Stimulated activated CD4-positive, alpha-beta T cell treated with anti-CD3 and anti-CD28 coated beads, Interleukin-2, amount 100 ng/mL, for 48 hours (primary cell): ENCODE data around the gene PRND.
"Not testable (repeated sequence)": the region's sequence is repeated elsewhere in the genome, so short reads cannot be mapped to it uniquely, and the experiment has no call there.

Experiments
- DNase-seq, 2 donors: peaks; one replicate each; pipeline ENCODE4 v3.0.0-alpha.2; 2020

Gene PRND

GRCh38 chr20:4721719-4722118, at the start of gene PRND:
PRND (plus strand) TSS chr20:4721909; CDS start chr20:4724552, 2,643 bp downstream.
- no peak for DNase-seq

GRCh38 chr20:4672948-4673347, 48.8 kb upstream of the PRND start:
- DNase-seq: no peak

DNA sequence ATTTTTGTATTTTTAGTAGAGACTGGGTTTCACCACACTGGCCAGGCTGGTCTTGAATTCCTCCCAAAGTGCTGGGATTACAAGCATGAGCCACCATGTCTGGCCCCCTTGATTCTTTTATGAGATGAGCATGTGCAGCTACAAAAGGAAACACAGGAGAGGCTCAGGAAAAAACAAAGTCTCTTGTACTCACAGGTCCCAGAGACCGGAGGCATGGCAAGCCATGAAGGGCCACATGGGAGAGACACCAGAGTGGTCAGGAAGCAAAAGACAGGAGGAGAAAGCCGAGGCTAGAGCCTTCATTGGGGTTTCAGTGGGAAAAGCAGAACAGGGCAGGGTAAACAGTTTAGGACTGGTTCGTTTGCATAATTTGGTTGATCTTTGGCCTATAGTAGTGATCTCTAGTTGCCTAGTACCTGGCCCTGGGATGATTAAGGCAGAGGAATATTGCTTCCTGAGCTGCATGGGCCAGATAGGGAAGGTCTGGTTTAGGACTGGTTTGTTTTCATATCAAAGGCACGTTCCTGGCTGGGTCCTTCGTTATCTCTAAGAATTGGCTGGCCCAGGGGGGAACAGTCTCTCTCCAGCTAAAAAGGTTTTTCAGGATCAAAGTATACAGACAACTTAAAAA, 48.2 kb upstream of the PRND start:
- no peak for DNase-seq

- no peak for DNase-seq
These were observed 47.0 kb upstream of the PRND start for GRCh38 chr20:4674672-4675071.

DNA sequence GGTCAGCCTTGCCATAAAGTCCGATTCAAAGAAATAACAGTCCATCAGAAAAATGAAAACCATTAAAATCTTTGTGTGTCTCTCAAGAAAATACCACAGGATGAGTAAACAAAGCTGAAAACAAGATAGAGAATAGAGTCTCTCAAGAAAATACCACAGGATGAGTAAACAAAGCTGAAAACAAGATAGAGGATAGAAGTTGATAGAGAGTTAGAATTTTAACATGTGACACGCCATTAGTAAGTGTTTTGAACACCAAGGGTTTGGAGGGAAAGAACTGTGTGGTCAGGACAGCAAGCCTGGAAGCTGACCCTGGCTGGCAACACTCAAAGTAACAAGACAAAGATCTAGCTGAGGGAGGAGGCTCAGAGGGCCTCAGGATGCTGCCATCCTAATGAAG, 43.9 kb upstream of the PRND start:
- no peak for DNase-seq

DNA sequence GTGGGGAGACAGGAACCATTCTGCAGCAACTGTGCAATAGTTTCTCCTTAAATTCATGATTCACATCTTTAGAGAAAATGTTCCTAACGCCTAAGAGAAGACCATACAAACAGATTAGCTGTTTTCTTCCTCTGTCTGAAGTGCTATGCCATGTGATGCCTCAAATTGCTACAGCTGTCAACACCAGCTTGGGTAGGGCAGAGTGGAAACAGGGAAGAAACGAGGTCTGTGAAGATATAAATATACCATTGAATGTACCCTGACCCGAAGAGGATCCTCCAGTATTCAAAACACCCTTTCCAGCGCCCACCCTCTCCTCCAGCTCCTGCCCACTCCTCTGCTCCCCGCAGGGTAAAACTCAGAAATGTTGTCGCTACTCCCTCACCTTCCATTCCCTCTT, 40.3 kb upstream of the PRND start:
- no peak for DNase-seq

GRCh38 chr20:4681991-4682401, 39.7 kb upstream of the PRND start:
- no peak for DNase-seq

DNA sequence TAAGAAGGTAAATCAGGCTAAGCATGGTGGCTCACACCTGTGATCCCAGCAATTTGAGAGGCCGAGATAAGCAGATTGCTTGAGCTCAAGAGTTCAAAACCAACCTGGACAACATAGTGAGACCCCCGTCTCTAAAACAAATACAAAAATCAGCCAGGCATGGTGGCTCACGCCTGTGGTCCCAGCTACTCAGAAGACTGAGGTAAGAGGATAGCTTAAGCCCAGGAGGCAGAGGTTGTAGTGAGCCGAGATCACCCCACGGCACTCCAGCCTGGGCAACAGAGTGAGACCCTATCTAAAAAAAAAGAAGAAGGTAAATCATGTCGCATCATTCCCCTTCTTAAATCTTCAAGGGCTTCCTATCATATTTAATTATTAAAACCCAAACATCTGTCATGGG, 39.0 kb upstream of the PRND start:
- no peak for DNase-seq

DNA sequence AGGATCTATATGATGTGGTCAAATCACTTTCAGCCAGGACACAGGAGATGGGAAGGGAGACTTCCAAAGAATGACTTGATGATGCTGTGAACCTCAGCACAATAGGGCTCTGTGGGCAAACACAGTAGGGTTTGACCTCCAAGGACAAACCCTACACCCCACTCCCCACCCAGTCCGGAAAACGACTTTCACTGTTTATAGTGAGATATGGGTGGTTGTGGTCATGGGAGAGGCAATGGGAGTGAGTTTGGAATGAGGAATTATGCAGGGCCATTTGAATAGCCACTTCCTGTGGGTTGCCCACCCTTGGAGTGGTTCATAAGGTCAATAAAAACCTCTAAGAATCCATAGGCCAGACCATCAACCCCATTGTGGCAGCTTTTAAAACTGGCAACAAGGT, 38.4 kb upstream of the PRND start:
- no peak for DNase-seq

DNA sequence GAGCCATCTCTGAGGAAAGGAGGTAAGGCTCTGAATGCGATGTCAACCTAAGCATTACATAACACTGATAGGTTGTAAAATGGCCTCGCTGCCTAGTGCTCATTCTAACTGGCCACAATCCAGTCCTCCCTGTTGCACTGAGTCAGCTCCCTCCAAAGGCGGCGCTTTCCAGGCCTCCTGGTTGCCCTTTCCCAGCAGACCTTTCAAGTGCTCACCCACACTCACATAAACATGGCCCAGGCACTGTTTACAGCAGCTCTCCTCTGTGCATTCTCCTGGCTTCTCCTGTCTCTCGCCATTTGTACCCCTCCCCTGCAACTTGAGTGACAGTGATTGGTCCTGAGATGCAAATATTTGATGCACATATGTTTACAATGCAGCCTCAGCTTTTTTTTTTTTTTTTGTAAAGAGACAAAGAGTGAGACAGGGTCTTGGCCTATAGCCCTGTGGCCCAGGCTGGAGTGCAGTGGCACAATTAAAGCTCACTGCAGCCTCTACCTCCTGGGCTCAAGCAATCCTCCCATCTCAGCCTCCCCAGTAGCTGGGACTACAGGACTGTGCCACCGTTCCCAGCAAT, 36.8 kb upstream of the PRND start:
- DNase-seq: no peak

DNA sequence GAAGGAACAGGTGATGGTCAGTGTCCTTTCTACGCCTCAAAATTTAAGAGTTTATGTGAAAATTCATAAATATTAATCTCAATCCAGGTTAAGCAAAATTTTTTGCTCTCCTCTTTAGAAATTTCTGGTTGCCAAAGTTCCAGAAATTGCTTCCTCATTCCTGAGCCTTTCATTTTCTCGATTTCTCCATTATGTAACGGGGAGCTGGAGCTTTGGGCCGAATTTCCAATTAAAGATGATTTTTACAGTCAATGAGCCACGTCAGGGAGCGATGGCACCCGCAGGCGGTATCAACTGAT, 35.8 kb upstream of the PRND start:
- DNase-seq: no peak

DNA sequence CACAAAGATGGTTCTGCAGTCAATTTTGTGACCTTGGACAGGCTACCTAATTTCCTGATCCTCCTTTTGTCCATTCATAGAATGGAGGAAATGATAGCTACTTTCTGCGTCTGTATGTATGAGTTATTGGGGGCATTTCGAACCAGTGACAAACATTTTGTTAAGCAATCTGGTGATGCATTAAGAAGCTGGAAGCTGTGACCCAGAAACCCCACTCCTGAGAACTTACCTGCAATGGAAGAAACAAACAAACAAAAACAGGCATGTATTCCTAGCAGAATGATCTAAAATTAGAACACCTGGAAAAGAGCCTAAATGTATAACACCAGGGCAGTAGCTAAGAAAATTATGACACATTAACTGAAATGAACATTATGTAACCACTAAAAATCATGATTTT, 33.4 kb upstream of the PRND start:
- DNase-seq: no peak

DNA sequence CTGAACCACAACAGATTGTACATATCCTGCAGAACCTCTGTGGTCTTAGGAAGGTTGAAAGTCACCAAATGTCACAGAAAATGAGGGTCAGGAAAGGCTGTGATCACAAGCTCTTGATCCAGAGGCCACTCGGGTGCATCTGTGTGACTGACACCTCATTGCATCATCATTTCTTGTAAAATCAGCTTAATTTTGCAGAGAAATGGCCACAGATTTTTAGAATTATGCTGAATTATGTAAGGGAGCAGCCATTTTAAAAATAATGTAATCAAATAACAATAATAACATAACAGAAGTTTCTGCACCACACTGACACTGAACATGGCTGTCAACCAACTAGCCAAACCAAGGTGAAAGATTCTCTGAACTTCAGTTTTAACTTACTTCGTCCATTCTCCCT, 32.5 kb upstream of the PRND start:
- DNase-seq: no peak

DNA sequence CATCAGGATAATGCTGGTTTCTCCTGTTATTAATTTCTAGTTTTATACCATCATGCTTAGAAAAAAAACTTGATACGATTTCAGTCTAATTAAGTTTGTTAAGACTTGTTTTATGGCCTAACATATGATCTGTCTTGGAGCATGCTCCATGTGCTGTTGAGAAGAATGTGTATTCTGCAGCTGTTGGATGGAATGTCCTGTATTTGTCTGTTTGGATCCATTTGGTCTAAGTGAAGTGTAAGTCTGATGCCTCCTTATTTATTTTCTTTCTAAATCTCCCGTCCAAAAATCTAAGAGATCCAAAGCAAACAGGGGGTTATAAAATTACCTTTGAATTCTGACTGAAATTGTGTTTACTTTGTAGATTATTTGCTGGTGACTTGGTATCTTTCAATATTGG, 30.0 kb upstream of the PRND start:
- DNase-seq: no peak

- no peak for DNase-seq
These were observed 27.6 kb upstream of the PRND start for GRCh38 chr20:4694076-4694475.

- no peak for DNase-seq
These were observed 24.4 kb upstream of the PRND start for GRCh38 chr20:4697189-4697830.

DNA sequence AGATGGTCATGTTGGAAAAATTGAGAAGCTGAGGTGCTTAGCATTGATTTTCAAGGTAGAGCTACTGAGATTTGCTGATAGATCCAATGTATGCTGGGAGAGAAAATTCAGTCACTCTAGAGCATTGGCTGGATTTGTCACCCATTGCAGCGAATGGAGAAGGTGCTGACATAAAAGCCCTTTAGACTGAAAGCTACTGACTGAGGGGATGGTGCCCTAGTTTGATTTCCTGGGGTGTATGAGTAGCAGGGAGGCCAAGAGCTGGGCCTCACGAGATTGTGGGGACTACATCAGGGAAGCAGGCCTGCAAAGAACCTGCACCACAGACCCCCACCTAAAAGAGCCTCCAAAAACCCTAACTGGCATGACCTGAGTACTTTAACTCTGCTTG, 23.9 kb upstream of the PRND start:
- no peak for DNase-seq

DNA sequence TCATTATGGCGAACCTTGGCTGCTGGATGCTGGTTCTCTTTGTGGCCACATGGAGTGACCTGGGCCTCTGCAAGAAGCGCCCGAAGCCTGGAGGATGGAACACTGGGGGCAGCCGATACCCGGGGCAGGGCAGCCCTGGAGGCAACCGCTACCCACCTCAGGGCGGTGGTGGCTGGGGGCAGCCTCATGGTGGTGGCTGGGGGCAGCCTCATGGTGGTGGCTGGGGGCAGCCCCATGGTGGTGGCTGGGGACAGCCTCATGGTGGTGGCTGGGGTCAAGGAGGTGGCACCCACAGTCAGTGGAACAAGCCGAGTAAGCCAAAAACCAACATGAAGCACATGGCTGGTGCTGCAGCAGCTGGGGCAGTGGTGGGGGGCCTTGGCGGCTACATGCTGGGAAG, 22.5 kb upstream of the PRND start:
- DNase-seq: no peak

DNA sequence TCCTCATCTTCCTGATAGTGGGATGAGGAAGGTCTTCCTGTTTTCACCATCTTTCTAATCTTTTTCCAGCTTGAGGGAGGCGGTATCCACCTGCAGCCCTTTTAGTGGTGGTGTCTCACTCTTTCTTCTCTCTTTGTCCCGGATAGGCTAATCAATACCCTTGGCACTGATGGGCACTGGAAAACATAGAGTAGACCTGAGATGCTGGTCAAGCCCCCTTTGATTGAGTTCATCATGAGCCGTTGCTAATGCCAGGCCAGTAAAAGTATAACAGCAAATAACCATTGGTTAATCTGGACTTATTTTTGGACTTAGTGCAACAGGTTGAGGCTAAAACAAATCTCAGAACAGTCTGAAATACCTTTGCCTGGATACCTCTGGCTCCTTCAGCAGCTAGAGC, 21.8 kb upstream of the PRND start:
- no peak for DNase-seq

- DNase-seq: no peak
These were observed 19.0 kb upstream of the PRND start for GRCh38 chr20:4702562-4703280.

DNA sequence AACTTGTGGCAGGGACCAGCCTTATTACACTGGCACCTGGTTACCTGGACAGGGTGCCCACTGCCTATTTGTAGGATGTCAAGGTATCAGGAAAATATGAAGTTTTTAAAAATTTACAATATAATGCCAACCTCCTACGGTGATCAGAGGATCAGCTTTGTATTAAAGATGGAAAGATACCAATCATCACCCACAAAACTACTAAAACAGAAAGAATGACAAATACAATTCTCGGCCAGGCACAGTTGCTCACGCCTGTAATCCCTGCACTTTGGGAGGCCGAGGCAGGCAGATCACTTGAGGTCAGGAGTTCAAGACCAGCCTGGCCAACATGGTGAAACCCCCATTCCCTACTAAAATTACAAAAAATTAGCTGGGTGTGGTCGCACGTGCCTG, 18.4 kb upstream of the PRND start:
- DNase-seq: no peak

DNA sequence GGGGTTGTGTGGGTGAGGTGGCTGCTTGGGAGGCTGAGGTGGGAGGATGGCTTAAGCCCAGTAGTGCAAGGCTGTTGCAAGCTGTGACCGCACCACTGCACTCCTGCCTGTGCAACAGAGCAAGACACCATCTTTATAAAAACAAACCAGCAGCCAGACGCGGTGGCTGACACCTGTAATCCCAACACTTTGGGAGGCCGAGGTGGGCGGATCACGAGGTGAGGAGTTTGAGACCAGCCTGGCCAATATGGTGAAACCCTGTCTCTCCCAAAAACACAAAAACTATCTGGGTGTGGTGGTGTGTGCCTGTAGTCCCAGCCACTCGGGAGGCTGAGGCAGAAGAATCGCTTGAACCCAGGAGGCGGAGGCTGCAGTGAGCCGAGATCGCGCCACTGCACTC, 14.8 kb upstream of the PRND start:
- DNase-seq: not testable (repeated sequence)

DNA sequence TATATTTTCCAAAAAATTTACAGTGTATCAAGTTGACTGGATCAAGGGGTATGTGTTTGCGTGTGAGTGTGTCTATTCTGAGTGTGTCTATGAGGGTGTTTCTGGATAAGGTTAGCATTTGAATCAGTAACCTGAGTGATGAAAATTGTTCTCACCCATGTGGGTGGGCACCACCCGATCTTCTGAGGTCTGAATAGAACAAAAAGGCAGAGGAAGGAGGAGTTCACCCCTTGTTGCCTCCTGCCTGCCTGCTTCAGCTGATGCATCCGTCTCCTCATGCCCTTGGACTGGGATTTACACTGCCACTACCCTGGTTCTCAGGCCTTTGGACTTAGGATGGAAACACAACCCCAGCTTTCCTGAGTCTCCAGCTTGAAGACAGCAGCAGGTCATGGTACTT, 13.7 kb upstream of the PRND start:
- no peak for DNase-seq

GRCh38 chr20:4708856-4709255, 12.9 kb upstream of the PRND start:
- no peak for DNase-seq
